Activated naive CD8-positive, alpha-beta T cell treated with anti-CD3 and anti-CD28 coated beads for 36 hours (primary cell): Measurements from ENCODE around the gene CILP2. TPM values are rescaled to one million over a fixed set of nuclear protein-coding genes. Genes with fewer than 3 reads are reported as not detected.

Source experiments
- DNase-seq: peaks from one replicate; pipeline ENCODE4 v3.0.0; 2021
- H3K27ac Mint-ChIP-seq: one replicate; pipeline ENCODE4 v1.8.0; 2022; ENCODE audit warnings: mild to moderate bottlenecking, moderate library complexity, mixed read lengths
- H3K27me3 Mint-ChIP-seq: one replicate; pipeline ENCODE4 v1.8.0; 2022; ENCODE audit warnings: mild to moderate bottlenecking, mixed read lengths
- H3K36me3 Mint-ChIP-seq: one replicate; pipeline ENCODE4 v1.8.0; 2021; ENCODE audit warnings: mild to moderate bottlenecking, mixed read lengths
- H3K4me1 Mint-ChIP-seq: one replicate; pipeline ENCODE4 v1.8.0; 2021; ENCODE audit warnings: mixed read lengths
- H3K4me3 Mint-ChIP-seq: one replicate; pipeline ENCODE4 v1.8.0; 2022; ENCODE audit warnings: mild to moderate bottlenecking, moderate library complexity, mixed read lengths
- H3K9me3 Mint-ChIP-seq: one replicate; pipeline ENCODE4 v1.8.0; 2022; ENCODE audit warnings: mixed read lengths
- total RNA-seq, 2 experiments: library from RNA; stranded (reverse); gene quantifications; one replicate each; pipeline ENCODE4 v1.2.3, GENCODE V29; 2021

Gene CILP2
- total RNA-seq, 2 experiments from 2014 or later = 0.18 to 0.23 TPM

- H3K9me3 Mint-ChIP-seq = no peaks in the 10 kb centered on the region
- H3K27ac Mint-ChIP-seq = no peak overlapping the region
- DNase-seq = no peak
- no peaks in the 10 kb centered on the region for H3K4me1 Mint-ChIP-seq
- no peak overlapping the region for H3K4me3 Mint-ChIP-seq
- H3K27me3 Mint-ChIP-seq = peaks cover 2% of the 10 kb centered on the region
- H3K36me3 Mint-ChIP-seq = peaks cover 17% of the 10 kb centered on the region
Measured at GRCh38 chr19:19501798-19502197, 36.3 kb upstream of the CILP2 start.

- no peak for DNase-seq
- Mint-ChIP-seq H3K4me3 (no peak overlapping the region), H3K9me3 (no peaks in the 10 kb centered on the region), H3K4me1 (no peaks in the 10 kb centered on the region), H3K27me3 (peaks cover 2% of the 10 kb centered on the region), H3K27ac (no peak overlapping the region), H3K36me3 (peaks cover 17% of the 10 kb centered on the region)
Measured at GRCh38 chr19:19502281-19502680, 35.8 kb upstream of the CILP2 start.

- H3K27ac Mint-ChIP-seq = peak overlapping the region; percentile 38
- H3K9me3 Mint-ChIP-seq = no peaks in the 10 kb centered on the region
- H3K27me3 Mint-ChIP-seq = peaks cover 2% of the 10 kb centered on the region
- H3K36me3 Mint-ChIP-seq = peaks cover 17% of the 10 kb centered on the region
- no peak for DNase-seq
- H3K4me1 Mint-ChIP-seq = no peaks in the 10 kb centered on the region
- no peak overlapping the region for H3K4me3 Mint-ChIP-seq
Measured at GRCh38 chr19:19502808-19503602, 35.1 kb upstream of the CILP2 start.

GRCh38 chr19:19504754-19505668, 33.1 kb upstream of the CILP2 start:
- Mint-ChIP-seq H3K27me3 (no peaks in the 10 kb centered on the region), H3K27ac (no peak overlapping the region), H3K9me3 (no peaks in the 10 kb centered on the region), H3K4me3 (no peak overlapping the region), H3K36me3 (peaks cover 14% of the 10 kb centered on the region), H3K4me1 (no peaks in the 10 kb centered on the region)
- no peak for DNase-seq

GRCh38 chr19:19505669-19506326, 32.3 kb upstream of the CILP2 start:
- DNase-seq = no peak
- H3K36me3 Mint-ChIP-seq = peaks cover 14% of the 10 kb centered on the region

GRCh38 chr19:19506592-19506991, 31.5 kb upstream of the CILP2 start:
- Mint-ChIP-seq H3K27me3 (no peaks in the 10 kb centered on the region), H3K4me3 (no peak overlapping the region), H3K36me3 (peaks cover 14% of the 10 kb centered on the region), H3K27ac (no peak overlapping the region), H3K4me1 (no peaks in the 10 kb centered on the region), H3K9me3 (no peaks in the 10 kb centered on the region)
- no peak for DNase-seq

More at GRCh38 chr19:19505669-19506326, 32.3 kb upstream of the CILP2 start:
- Mint-ChIP-seq H3K27me3 (no peaks in the 10 kb centered on the region), H3K4me3 (no peak overlapping the region), H3K4me1 (no peaks in the 10 kb centered on the region), H3K9me3 (no peaks in the 10 kb centered on the region), H3K27ac (no peak overlapping the region)

- H3K36me3 Mint-ChIP-seq = peaks cover 14% of the 10 kb centered on the region
- peaks cover 1% of the 10 kb centered on the region for H3K4me1 Mint-ChIP-seq
- no peaks in the 10 kb centered on the region for H3K9me3 Mint-ChIP-seq
- DNase-seq = no peak
- H3K27me3 Mint-ChIP-seq = no peaks in the 10 kb centered on the region
- H3K27ac Mint-ChIP-seq = no peak overlapping the region
- H3K4me3 Mint-ChIP-seq = no peak overlapping the region
Measured at GRCh38 chr19:19507354-19507753, 30.7 kb upstream of the CILP2 start.

GRCh38 chr19:19508217-19508616, 29.8 kb upstream of the CILP2 start:
- H3K4me1 Mint-ChIP-seq = peaks cover 1% of the 10 kb centered on the region
- no peak overlapping the region for H3K27ac Mint-ChIP-seq
- DNase-seq = no peak
- peaks cover 9% of the 10 kb centered on the region for H3K36me3 Mint-ChIP-seq
- H3K9me3 Mint-ChIP-seq = no peaks in the 10 kb centered on the region
- no peaks in the 10 kb centered on the region for H3K27me3 Mint-ChIP-seq
- no peak overlapping the region for H3K4me3 Mint-ChIP-seq

- Mint-ChIP-seq H3K27me3 (no peaks in the 10 kb centered on the region), H3K27ac (peak overlapping the region; percentile 19), H3K4me1 (peaks cover 1% of the 10 kb centered on the region), H3K9me3 (no peaks in the 10 kb centered on the region), H3K4me3 (no peak overlapping the region), H3K36me3 (peaks cover 13% of the 10 kb centered on the region)
- DNase-seq = no peak
Measured at GRCh38 chr19:19510432-19510831, 27.6 kb upstream of the CILP2 start.

GRCh38 chr19:19513682-19514081, 24.4 kb upstream of the CILP2 start:
- Mint-ChIP-seq H3K9me3 (no peaks in the 10 kb centered on the region), H3K36me3 (peaks cover 18% of the 10 kb centered on the region), H3K27ac (no peak overlapping the region), H3K4me1 (peaks cover 11% of the 10 kb centered on the region), H3K27me3 (no peaks in the 10 kb centered on the region), H3K4me3 (no peak overlapping the region)
- DNase-seq = no peak

GRCh38 chr19:19514215-19514657, 23.8 kb upstream of the CILP2 start:
- DNase-seq = peak; percentile 28
- peaks cover 13% of the 10 kb centered on the region for H3K4me1 Mint-ChIP-seq

GRCh38 chr19:19514881-19515641, 23.0 kb upstream of the CILP2 start, which contains the start of gene TSSK6:
TSSK6 (minus strand) TSS chr19:19515548; CDS start chr19:19515427, 121 bp downstream.
- peak within 1 kb of the TSS; percentile 90 for H3K27ac Mint-ChIP-seq
- H3K9me3 Mint-ChIP-seq = no peaks in the 10 kb centered on the region
- H3K36me3 Mint-ChIP-seq = peaks cover 28% of the 10 kb centered on the region
- peaks cover 16% of the 10 kb centered on the region for H3K4me1 Mint-ChIP-seq
- no peaks in the 10 kb centered on the region for H3K27me3 Mint-ChIP-seq
- H3K4me3 Mint-ChIP-seq = peak within 1 kb of the TSS; percentile 92
- DNase-seq = no peak

More at GRCh38 chr19:19514215-19514657, 23.8 kb upstream of the CILP2 start:
- H3K4me3 Mint-ChIP-seq = no peak overlapping the region
- H3K27me3 Mint-ChIP-seq = no peaks in the 10 kb centered on the region
- no peak overlapping the region for H3K27ac Mint-ChIP-seq
- no peaks in the 10 kb centered on the region for H3K9me3 Mint-ChIP-seq
- peaks cover 20% of the 10 kb centered on the region for H3K36me3 Mint-ChIP-seq

GRCh38 chr19:19515642-19516519, 22.2 kb upstream of the CILP2 start, which contains the start of gene NDUFA13:
NDUFA13 (plus strand) TSS chr19:19516225; CDS start chr19:19516239, 14 bp downstream.
- peaks cover 20% of the 10 kb centered on the region for H3K4me1 Mint-ChIP-seq
- H3K4me3 Mint-ChIP-seq = peak within 1 kb of the TSS; percentile 92
- H3K36me3 Mint-ChIP-seq = peaks cover 33% of the 10 kb centered on the region
- peak within 1 kb of the TSS; percentile 90 for H3K27ac Mint-ChIP-seq
- H3K27me3 Mint-ChIP-seq = no peaks in the 10 kb centered on the region
- no peaks in the 10 kb centered on the region for H3K9me3 Mint-ChIP-seq
- peak; percentile 93 for DNase-seq
